Measurements from ENCODE around the gene KIAA0513.

KIAA0513 gene

GRCh38 chr16:85027349-85027957 lies at the start of gene KIAA0513:
Gene KIAA0513, plus strand, starts transcription at chr16:85027795. Its CDS starts 39,277 bp downstream, at chr16:85067072.
- peak; percentile 100 for DNase-seq (ENCODE audit: low spot score)

DNA sequence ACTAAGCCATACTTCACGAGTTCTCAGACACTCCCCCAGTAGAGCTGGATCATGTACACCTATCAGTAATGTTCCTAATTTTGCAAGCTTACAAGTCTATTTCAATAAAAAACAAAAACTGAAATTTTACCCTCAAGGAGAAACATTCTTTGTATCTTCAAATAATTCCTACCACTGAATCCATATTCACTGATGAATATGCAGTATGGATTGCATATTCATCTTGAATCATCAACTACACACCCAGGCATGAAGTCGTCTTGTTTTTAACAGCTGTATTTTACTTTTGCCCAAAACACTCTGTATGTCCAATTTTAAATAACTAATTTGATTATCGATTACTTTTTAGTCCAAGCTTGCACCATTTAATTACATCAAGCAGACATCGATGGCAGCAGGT lies 48.1 kb upstream of the KIAA0513 start:
- no peak for DNase-seq (ENCODE audit: low spot score)

- no peak for DNase-seq (ENCODE audit: low spot score)
These were observed 45.2 kb upstream of the KIAA0513 start for GRCh38 chr16:84982434-84982833.

GRCh38 chr16:84985079-84986065 lies 42.2 kb upstream of the KIAA0513 start:
- peak; percentile 83 for DNase-seq (ENCODE audit: low spot score)

- DNase-seq (ENCODE audit: low spot score), result no peak
These were observed 41.5 kb upstream of the KIAA0513 start for GRCh38 chr16:84986102-84986501.

- no peak for DNase-seq (ENCODE audit: low spot score)
These were observed 40.7 kb upstream of the KIAA0513 start for GRCh38 chr16:84986879-84987278.

- no peak for DNase-seq (ENCODE audit: low spot score)
These were observed 39.1 kb upstream of the KIAA0513 start for GRCh38 chr16:84988328-84989080.

DNA sequence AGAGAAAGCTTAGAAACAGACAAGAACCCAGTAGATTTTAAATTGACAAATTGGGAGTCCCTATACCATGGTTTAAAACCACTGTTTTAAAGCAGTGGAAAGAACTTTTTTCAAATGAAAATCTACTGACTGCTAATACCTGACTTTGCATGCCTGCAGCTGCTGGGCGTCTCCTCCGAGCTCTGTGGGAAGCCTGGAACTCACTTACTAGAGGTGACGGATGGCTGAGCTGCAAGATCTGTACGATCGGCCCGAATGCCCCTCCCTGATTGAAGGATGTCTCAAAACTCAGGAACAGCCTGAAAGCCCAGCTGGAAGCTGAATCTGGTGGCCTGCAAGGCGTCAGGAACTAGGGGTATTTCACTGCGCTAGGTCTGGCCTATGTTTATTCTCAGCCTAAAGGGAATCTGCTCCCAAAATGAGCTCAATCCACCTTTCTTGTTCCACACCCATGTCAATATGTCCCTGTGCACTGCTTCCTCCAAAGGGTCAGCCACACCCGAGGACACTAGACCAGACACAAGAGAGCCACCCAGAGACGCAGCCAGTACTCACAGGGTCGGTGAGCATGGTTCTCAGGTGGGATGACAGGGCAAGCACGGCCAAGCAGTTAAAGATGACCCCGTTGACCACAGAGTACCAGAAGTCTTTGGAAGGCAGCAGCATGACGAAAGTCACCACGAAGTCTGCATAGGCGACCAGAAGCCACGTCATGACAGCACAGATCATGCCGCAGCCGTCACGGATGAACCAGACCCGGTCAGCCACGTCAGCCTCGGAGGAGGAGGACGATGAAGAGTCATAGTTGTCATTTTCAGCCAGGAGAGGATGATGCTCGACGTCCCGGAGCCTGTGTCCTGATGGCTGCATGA lies 37.6 kb upstream of the KIAA0513 start:
- DNase-seq (ENCODE audit: low spot score), result no peak

- DNase-seq (ENCODE audit: low spot score), result no peak
These were observed 36.8 kb upstream of the KIAA0513 start for GRCh38 chr16:84990782-84991181.

GRCh38 chr16:84992717-84993075 lies 34.9 kb upstream of the KIAA0513 start:
- peak; percentile 69 for DNase-seq (ENCODE audit: low spot score)

GRCh38 chr16:84993926-84994325 lies 33.7 kb upstream of the KIAA0513 start:
- no peak for DNase-seq (ENCODE audit: low spot score)

- DNase-seq (ENCODE audit: low spot score), result no peak
These were observed 31.9 kb upstream of the KIAA0513 start for GRCh38 chr16:84995663-84996062.

GRCh38 chr16:84996365-84996764 lies 31.2 kb upstream of the KIAA0513 start:
- no peak for DNase-seq (ENCODE audit: low spot score)

- DNase-seq (ENCODE audit: low spot score), result no peak
These were observed 28.4 kb upstream of the KIAA0513 start for GRCh38 chr16:84999200-84999599.

DNA sequence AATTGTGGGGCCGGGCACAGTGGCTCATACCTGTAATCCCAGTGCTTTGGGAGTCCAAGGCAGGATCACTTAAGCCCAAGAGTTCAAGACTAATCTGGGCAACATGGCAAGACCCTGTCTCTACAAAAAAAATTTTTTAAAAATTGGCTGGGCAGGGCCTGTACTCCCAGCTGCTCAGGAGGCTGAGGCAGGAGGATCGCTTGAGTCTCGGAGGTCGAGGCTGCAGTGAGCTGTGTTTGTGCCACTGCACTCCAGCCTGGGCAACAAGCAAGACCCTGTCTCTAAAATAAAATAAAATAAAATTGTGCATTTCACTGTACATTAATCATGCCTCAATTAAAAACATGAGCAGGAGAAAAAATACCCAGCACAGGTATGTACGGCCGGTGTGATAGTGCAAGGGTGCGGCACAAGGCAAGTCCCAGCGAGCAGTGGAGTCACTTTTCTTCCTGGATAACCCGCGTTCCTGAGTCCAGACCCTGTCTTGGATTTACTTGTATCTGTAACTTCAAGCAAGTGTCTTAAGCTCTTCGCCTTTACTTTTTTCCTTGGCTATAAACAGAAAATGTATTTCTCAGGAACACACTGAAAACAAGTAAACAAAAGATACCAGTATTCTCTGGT lies 27.6 kb upstream of the KIAA0513 start:
- no peak for DNase-seq (ENCODE audit: low spot score)

- no peak for DNase-seq (ENCODE audit: low spot score)
These were observed 25.5 kb upstream of the KIAA0513 start for GRCh38 chr16:85002099-85002541.

DNA sequence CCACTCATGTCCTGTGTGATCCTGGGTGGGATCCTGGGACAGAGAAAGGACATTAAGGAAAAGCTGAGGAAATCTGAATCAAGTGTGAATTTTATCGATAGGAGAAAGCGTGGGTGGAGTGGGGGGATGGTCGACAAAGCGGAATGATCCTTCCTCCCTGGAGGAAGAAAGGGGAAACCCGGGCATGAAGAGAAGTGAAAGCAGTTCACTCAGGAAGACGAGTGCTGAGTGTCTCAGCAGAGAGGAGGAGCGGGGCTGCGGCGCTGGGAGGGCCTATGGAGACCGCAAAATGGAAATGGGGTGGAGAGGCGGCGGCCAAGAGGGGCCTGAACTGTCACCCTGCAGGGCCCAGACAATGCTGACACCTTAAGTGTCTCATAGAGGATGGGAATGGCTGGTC lies 25.0 kb upstream of the KIAA0513 start:
- no peak for DNase-seq (ENCODE audit: low spot score)

DNA sequence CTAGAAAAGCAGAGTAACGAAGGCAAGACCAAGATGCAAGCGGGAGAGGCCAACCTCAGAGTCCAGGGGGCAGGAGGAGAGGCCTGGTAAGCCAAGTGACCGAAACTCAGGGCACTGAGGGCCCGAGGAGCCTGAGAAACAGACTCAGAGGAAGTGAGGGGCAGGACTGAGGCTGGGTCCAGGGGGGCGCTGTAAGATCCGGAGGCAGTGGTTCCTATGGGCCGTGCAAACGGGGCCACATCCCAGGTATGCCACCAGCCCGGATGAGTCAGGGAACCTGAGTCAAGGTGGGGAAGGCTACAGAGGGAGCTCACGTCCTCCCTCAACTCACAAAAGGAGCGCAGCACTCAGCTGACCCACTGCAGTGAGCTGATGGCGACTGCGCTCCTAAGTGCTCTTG lies 24.5 kb upstream of the KIAA0513 start:
- no peak for DNase-seq (ENCODE audit: low spot score)

GRCh38 chr16:85003725-85004586 lies 23.6 kb upstream of the KIAA0513 start:
- no peak for DNase-seq (ENCODE audit: low spot score)

DNA sequence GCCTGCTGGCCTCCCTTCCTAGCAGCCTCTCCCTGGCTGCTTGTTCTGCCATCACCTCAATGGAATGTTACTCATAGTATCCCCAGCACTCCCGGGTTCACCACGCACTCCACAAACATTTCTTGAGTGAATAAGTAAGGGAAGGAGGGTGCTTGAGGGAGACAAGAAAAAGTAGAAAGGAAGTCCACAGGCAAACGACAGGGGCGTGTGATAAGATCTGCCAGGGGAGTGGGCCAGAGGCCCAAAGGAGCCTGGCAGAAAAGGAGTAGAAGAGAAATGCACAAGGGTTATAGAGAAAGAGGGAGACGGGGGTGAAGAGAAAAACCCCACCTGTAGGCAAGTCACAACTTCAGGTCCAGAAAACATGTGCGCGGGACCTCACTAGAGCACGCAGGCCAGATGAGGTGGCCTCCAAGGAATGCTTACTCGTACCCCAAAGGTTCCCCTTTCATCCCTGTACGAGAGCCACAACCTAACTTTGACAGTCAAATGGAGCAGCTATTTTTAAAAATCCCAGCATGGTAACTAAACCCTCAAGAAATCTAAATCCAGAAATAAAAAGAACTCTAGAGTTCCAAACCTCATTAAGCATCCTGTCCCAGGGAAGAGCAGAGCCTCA lies 22.9 kb upstream of the KIAA0513 start:
- peak; percentile 91 for DNase-seq (ENCODE audit: low spot score)
